GM23338 (cell line): ENCODE data around the gene MFAP3.

ENCODE experiments used
- CREB1 ChIP-seq: fragments of 250-450 bp; sonication (Bioruptor Pico); IDR thresholded peaks from 2 replicates; pipeline ENCODE4 v1.5.0; 2020; ENCODE audit warnings: low read depth, mild to moderate bottlenecking, moderate library complexity
- CTCF ChIP-seq, 2 experiments: fragments of 200-600 bp in 1 of 2; sonication (generic) in 1 of 2; conservative IDR thresholded peaks; 2 replicates each; pipeline versions ENCODE4 v1.5.1 to v1.6.1; 2016 to 2017; ENCODE audit warnings: antibody characterized with exemption in 2 of 2, low read depth in 2 of 2, mild to moderate bottlenecking in 2 of 2, moderate library complexity in 1 of 2
- ETS1 ChIP-seq: IDR thresholded peaks from 2 replicates; pipeline ENCODE4 v1.6.1; 2016; ENCODE audit warnings: antibody characterized with exemption
- EZH2 ChIP-seq: fragments of 200-600 bp; sonication (generic); IDR thresholded peaks from one replicate; pipeline ENCODE4 v1.8.0; 2017; ENCODE audit warnings: antibody characterized with exemption, mild to moderate bottlenecking, low read depth; ENCODE audit not compliant: unreplicated experiment
- EZH2phosphoT487 ChIP-seq: fragments of 200-600 bp; sonication (generic); IDR thresholded peaks from one replicate; pipeline ENCODE4 v1.8.1; 2018; ENCODE audit warnings: antibody characterized with exemption; ENCODE audit not compliant: unreplicated experiment
- JUNB ChIP-seq: IDR thresholded peaks from one replicate; pipeline ENCODE4 v1.6.1; 2016; ENCODE audit warnings: antibody characterized with exemption; ENCODE audit not compliant: unreplicated experiment
- NANOG ChIP-seq: IDR thresholded peaks from 2 replicates; pipeline ENCODE4 v1.6.1; 2016; ENCODE audit warnings: antibody characterized with exemption, borderline replicate concordance
- POLR2AphosphoS5 ChIP-seq: IDR thresholded peaks from 2 replicates; pipeline ENCODE4 v1.6.1; 2016; ENCODE audit warnings: antibody characterized with exemption, low read depth
- TF ChIP-seq, protein P1 (sequence below): IDR thresholded peaks from one replicate; pipeline ENCODE4 v1.6.1; 2018; ENCODE audit warnings: antibody characterized with exemption; ENCODE audit not compliant: unreplicated experiment

GRCh38 chr5:154076240-154076922 is 37.6 kb downstream of the MFAP3 start:
- TF ChIP-seq CTCF (conservative IDR thresholded peaks at IDR 0.05; ENCODE audit: low read depth in 2 of 2) (no peak), NANOG (no peak), EZH2phosphoT487 (no peak), POLR2AphosphoS5 (no peak), CREB1 (CRISPR knock-in tag) (no peak), EZH2 (no peak), JUNB (no peak), ETS1 (no peak)
- TF ChIP-seq, protein P1, sequence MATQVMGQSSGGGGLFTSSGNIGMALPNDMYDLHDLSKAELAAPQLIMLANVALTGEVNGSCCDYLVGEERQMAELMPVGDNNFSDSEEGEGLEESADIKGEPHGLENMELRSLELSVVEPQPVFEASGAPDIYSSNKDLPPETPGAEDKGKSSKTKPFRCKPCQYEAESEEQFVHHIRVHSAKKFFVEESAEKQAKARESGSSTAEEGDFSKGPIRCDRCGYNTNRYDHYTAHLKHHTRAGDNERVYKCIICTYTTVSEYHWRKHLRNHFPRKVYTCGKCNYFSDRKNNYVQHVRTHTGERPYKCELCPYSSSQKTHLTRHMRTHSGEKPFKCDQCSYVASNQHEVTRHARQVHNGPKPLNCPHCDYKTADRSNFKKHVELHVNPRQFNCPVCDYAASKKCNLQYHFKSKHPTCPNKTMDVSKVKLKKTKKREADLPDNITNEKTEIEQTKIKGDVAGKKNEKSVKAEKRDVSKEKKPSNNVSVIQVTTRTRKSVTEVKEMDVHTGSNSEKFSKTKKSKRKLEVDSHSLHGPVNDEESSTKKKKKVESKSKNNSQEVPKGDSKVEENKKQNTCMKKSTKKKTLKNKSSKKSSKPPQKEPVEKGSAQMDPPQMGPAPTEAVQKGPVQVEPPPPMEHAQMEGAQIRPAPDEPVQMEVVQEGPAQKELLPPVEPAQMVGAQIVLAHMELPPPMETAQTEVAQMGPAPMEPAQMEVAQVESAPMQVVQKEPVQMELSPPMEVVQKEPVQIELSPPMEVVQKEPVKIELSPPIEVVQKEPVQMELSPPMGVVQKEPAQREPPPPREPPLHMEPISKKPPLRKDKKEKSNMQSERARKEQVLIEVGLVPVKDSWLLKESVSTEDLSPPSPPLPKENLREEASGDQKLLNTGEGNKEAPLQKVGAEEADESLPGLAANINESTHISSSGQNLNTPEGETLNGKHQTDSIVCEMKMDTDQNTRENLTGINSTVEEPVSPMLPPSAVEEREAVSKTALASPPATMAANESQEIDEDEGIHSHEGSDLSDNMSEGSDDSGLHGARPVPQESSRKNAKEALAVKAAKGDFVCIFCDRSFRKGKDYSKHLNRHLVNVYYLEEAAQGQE, result no peak
